Right ventricle myocardium superior (tissue), 1 donor: Measurements from ENCODE around the gene ARHGEF28. TPM values are rescaled to one million over a fixed set of nuclear protein-coding genes. Genes with fewer than 3 reads are reported as not detected.
A peak's percentile ranks its signal among the peaks of the same experiment; 100 is the strongest.

Experiments
- ATAC-seq: fragments of 200-7000 bp; cut with Tn5 transposase; one replicate; pipeline ENCODE4 v1.9.1; 2020; ENCODE audit warnings: mild to moderate bottlenecking; ENCODE audit not compliant: poor library complexity
- DNase-seq: peaks from one replicate; pipeline ENCODE4 v3.0.0-alpha.2; 2020
- intact Hi-C: fragments of 100-400 bp; cut with DNase I; formaldehyde crosslinking; loops from one replicate; pipeline ENCODE4 v1.11.2; 2022
- total RNA-seq: library from RNA; stranded (reverse); fragmentation: NEBNext Ultra II Directional; extraction: Animal tissue kit (Norgen Biotek cat#: 25700); gene quantifications from one replicate; pipeline ENCODE4 v1.2.1, GENCODE V29; 2021
- donor health status: DM: no; HTN: yes; CAD: no; lungs with severe emphysema.

Gene ARHGEF28
- total RNA-seq, 1 donor from 2014 or later, result 1.6 TPM

DNA sequence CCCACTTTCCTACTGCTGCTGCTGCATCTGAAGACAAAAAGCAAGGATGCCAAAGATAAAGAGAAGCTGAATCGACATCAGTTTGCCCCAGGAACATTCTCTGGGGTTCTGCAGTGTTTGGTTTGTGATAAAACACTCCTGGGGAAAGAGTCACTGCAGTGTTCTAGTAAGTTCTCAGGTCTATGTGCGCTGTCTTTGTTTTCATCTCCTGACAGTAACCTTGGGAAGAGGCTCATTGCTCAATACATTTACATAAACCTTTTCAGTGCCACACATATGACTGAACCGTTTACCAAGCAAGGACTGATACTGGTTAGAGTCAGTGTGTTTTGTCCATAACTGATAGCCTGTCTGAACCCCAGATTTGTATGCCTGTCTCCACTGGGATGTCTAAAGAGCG, 232.1 kb downstream of the ARHGEF28 start:
- no peak for DNase-seq
- intact Hi-C loops, result no loop called here
- ATAC-seq, result no peak

DNA sequence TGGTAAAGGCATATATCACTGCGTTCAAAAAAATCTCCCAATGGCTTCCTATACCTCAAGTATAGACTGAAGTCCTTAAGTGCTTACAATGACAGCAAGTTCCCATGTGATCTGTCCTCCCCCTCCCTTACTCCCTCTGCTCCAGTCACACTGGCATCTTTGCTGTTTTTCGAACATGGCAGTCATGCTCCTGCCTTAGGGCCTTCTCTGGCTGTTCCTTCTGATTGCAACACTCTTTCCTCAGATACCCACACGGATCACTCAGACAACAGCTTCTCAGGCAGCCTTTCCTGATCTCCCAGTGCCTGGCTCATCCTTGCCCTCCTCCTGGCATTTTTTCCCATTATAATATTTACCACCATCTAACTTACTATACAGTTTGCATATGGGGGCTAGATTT, 232.8 kb downstream of the ARHGEF28 start:
- ATAC-seq (no peak), DNase-seq (no peak)
- intact Hi-C loops, result no loop called here

DNA sequence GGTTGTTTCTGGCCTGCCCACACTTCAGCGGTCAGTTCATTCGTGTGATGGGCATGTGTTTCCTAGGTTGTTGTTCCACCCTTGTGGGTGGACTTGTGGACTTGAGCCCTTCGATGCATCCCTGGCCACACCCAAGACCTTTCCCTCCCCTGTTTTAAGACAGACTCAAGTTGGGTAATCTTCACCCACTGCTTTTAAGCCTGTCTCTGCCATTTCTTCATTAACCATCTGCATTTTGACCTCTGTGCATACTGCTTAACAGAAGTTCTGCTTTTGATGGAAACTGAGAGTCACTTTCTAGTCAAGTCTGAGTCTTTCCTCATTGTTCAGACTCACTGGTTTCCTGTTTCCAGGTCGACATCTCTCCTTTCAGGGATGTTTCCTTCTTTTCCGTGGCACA, 233.7 kb downstream of the ARHGEF28 start:
- intact Hi-C loops, result no loop called here
- no peak for DNase-seq
- no peak for ATAC-seq

DNA sequence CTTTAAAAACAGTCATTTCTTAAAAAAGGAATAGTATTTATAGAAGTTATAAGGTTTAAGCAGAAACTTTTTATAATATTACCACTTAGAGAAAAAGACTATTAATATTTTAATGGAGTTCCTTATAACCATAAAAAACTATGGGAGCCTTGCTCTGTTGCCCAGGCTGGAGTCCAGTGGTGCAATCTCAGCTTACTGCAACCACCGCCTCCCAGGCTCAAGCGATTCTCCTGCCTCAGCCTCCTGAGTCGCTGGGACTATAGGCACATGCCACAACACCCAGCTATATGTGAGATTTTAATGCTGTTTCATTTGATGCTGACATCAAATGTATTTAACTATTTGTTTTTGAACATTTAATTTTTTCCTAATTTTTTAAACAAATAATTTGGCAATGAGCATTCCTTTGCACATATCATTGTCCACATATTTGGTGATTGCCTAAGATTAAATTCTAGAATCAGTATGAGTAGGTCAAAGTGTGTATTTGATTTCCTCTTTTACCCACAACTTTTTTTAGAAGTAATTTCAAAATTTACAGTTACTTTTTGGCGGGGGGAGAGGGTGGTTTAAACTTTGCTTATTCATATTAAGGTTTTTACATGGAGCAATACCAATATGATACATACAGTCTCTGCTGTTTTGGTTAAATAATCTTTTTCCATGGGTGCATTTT, 235.5 kb downstream of the ARHGEF28 start:
- no peak for ATAC-seq
- intact Hi-C loops, result no loop called here
- DNase-seq, result no peak

DNA sequence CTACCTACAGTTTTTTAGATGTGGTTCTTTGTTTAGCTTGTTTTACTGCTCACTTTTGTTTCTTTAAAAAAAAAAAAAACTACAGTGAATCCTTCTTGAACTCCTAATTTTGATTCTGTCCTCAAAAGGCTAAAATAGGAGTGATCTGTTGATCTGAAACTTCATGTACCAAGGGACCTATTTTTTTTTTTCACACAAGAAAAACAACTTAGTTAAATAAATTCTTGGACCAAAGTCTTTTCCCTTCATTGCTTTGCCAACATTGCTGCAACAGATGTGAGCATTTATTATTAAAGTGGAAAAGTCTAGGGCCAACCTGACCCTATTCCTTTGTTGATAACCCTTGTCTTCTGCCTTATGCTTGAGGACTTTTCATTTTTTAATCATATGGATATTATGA, 236.8 kb downstream of the ARHGEF28 start:
- intact Hi-C loops, result no loop called here
- ATAC-seq, result peak; percentile 43
- DNase-seq, result no peak

DNA sequence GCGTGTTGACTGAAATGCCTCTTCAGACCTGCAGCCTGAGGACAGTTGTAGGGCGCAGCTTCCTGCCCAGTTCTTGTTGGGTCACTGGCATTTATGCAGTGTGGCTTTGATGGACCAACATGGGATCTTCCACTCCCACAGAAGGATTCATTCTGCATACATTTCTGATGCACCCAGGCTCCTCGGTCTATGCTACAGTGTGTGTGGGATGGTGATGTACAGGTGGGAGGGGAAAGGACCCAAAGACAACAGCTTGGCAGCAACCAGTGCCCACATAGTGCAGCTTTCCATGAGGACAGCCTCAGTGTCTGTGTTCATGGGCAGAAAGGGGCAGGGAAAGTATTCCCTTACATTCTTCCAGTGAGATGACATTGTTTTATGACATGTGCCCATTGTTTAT, 237.9 kb downstream of the ARHGEF28 start:
- intact Hi-C loops, result no loop called here
- no peak for ATAC-seq
- no peak for DNase-seq

DNA sequence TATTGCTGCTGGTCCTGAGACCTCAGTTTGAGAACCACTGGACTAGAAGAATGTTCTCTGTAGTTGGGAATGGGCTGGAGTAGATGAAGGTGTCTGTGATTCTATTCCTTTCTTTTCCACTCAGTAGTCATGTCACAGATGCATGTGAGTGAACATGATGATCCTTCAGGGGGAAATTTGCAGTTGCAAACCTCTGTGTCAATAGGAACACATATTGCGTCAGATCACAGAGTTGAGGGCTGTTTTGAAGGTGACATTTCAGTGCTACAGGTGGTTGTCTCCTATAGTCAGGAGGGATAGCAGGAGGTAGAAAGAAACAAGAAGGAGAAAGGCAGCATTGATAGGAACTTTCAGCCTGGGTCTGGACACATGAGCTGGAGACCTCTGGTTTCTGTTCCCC, 239.3 kb downstream of the ARHGEF28 start:
- DNase-seq (no peak), ATAC-seq (no peak)
- intact Hi-C loops, result no loop called here

DNA sequence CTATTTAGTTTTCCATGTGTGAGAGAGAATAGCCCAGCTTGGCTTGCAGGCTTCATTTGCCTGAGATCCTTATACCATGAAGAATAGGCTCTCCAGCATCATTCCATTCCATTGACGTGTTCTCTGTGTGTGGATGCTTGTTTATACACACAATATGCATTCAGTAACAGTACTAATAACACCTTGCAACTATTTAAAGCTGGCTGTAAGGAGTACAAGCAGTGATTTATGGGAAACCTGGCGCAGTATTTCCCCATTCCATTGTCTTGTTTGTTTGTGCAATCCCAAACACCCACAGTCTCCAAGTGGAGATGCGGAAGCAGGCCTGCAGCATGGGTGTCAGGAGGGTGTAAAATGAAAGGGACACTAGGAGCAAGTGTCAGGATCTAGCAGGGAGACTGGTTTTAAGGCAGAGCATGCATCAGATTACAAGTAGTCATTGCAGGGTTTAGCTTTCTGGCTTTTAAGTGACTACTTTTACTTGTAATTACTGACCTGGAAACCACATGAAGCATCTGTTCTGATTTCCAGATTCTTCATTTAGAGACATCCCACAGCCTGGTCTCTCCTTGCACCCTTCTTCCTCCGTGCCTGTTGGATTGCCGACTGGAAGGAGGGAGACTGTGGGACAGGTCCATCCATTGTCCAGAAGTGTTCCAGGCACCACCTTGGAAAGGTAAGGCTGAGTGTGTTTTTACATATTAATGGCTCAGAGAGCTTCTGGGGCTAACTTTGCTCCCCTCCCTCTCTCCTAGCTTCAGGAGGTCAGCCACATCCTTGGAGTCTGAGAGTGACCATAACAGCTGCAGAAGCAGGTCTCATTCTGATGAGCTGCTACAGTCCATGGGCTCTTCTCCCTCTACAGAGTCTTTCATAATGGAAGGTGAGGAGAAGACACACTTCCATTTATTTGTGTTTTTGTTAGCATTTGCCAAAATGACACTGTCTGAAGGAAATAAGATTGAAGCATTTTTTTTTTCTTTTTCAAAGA, 241.6 kb downstream of the ARHGEF28 start:
- ATAC-seq (no peak), DNase-seq (no peak)
- intact Hi-C loops, result no loop called here

DNA sequence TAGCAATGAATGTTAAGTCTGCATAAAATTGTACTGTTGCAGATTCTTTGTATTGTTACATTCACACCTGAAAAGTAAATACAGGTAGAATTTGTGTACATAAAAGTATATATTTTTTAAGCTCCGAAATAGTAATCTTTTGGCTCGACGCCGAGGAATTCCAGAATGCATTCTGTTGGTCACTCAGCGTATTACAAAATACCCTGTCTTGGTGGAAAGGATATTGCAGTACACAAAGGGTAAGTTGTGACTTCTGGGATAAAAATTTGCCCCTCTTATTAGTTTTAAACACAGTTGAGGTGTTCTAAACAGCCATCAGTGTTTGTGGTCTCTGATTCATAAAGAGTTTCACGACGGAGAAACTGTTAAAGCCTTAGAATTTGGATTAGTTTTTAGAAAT, 257.6 kb downstream of the ARHGEF28 start:
- DNase-seq (no peak), ATAC-seq (no peak)
- intact Hi-C loops, result no loop called here

DNA sequence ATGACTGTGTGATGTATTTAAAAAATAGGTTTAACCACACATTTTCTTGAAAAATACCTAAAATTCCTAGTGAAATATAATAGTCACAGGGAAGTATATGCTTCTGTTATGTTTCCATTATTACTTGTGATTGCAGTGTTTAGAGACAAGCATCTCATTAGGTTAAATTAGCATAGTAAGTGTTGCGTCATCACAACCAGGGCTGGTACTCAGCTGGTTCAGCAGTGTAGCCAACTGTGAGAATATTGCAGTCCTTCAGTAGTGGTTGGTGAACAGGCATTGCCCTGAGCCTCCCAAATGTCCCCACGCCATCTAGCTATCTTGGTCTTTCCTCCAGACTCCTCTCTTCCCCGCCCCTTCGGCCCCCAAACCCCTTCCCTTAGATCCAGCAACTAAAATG, 261.7 kb downstream of the ARHGEF28 start:
- intact Hi-C loops, result no loop called here
- no peak for ATAC-seq

DNA sequence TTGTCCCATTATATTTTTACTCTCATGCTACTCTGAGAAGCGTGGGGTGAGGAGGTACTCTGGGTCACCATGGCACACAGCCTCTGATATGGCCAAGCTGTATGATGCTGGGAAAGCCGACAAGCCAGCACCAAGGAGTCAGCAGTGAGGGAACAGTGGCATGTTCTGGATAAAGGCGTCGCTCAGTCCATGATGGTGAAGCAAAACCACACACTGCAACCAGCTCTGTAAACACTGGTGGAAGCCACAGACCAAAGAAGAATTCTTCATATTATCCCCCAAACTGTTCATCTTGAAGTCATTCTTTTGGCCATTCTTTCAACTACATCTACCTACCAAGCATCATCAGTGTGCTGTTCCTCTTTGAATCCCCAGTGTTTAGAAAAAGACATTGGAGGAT, 264.6 kb downstream of the ARHGEF28 start:
- DNase-seq (no peak), ATAC-seq (no peak)
- intact Hi-C loops, result no loop called here

More for the DNA sequence above, 261.7 kb downstream of the ARHGEF28 start:
- no peak for DNase-seq

DNA sequence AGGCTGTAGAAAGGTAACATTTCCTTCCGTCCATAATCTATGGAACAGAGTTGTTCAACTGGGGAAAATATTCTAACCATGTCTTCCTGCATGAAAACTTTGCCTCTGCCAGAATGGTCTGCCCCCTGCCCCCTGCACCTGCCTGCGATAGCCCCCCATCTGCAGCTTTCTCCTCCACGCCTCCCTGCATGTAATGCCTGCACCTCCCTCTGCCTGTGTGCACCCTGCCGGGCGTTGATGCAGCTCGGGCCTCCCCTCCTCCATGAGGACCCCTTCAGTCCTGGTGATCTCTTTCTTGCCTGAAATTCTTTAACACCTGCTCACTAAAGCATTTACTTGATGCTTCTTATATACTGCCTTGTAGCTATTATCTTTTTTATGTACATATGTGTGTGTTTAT, 266.2 kb downstream of the ARHGEF28 start:
- DNase-seq (no peak), ATAC-seq (no peak)
- intact Hi-C loops, result no loop called here

DNA sequence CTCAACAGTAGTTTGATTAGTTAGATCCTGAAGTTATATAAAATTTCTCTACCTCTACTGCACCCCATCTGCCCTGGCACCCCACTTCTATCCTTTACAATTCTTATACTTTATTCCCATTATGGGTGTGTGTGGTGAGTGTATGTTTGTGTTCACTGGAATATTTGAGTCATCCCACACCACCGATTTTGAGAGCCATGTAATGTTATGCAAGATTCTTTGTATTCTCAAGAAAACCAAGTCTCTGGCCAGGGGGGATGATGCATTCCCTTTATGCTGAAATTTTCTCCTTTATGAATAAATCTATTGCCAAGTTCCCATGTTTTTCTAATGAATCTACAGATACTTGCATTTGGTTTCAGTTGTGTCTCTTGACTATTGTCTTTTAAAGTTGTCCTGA, 266.8 kb downstream of the ARHGEF28 start:
- no peak for DNase-seq
- intact Hi-C loops, result no loop called here

DNA sequence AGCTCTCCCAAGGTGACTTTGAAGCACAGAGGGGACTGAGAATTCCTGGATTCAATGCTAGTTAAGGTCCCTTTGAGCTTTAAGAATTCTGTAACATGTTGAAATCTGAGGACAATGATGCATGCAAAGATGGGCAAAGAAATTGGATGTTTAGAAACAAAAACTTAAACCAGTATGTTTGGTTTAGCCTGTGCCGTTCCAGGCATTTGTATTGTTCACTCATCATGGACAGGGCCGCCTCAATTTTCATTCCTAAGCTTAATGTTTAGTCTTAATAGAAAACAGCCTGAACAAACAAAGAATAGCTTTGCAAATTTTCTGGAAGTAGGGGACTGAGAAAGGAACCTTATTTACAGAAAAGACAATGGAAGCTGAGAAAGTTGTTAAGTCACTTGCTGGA, 267.8 kb downstream of the ARHGEF28 start:
- intact Hi-C loops, result no loop called here
- ATAC-seq (no peak), DNase-seq (no peak)

More for the DNA sequence above, 266.8 kb downstream of the ARHGEF28 start:
- no peak for ATAC-seq

DNA sequence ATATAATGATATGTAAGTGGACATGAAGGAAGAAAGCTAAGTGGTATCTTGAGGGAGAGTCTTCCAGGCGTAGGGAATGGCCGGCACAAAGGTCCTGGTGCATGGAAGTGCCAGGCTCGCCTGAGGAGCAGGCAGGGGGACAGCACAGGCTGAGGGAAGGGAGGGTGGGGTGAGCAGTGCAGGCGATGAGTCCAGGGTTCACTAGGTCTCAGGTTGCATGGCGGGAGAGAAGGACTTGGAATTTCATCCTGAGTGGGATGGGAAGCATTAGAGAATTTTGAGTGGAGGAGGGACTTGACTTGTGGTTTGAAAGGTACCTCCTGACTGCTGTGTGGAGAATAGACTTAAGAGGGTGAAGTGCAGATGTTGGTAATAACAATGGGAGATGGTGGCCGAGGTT, 268.9 kb downstream of the ARHGEF28 start:
- intact Hi-C loops, result no loop called here
- ATAC-seq, result no peak

DNA sequence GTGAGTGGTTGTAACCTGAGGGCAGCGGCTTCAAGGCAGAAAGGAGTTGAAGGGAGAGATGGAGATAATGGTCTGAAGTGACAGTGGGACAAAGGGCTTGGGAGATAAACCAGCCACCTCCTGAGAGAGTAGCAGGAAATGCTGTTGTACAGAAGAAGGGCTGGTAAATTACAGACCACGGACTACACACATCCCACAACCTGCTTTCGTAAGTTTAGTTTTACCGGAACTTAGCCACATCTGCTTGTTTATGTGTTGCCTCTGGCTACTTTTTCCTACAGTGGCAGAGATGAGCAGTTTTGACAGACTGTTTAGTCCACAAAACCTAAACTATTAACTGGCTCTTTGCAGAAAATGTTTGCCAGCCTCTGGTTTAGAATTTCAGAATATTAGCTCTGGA, 269.5 kb downstream of the ARHGEF28 start:
- ATAC-seq, result no peak
- DNase-seq, result no peak
- intact Hi-C loops, result no loop called here

More for the DNA sequence above, 268.9 kb downstream of the ARHGEF28 start:
- no peak for DNase-seq

DNA sequence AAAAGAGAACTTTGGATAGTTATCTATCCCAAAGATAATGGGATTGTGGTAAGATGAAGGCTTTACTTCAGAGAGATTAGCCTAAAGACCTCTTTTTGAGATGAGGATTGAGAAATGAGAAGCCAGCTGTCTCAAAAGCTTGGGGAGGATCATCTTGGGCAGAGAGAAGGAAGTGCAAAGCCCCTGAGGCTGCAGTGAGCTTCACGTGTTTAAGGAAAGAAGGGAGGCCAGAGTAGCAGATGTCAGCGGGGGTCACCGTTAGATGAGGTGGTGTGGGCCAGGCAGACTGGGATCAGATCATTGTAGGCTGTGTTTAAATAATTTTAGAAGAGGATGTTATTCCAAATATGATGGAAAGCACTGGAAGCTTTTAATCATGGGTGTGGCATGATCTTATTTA, 270.1 kb downstream of the ARHGEF28 start:
- intact Hi-C loops, result no loop called here
- no peak for ATAC-seq
- DNase-seq, result no peak

DNA sequence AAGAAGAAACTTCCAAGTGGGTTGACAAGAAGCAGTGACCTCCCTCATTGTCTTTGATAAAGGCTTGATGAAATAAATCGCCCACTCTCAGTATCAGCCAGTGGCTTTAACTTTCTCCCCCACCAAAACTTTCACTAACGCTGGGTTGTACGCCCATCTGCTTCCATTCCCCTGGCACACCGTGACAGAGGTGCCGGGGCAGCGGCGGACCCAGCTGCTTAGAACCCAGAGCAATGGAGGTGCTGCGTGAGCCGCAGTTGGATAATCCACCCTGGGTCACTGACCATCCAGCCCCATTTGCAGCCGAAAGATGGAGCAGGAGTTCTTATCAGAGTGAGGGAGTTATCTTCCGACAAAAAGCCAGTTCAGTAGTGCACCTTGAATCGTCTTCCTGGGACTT, 270.7 kb downstream of the ARHGEF28 start:
- intact Hi-C loops, result no loop called here
- no peak for DNase-seq
- no peak for ATAC-seq

DNA sequence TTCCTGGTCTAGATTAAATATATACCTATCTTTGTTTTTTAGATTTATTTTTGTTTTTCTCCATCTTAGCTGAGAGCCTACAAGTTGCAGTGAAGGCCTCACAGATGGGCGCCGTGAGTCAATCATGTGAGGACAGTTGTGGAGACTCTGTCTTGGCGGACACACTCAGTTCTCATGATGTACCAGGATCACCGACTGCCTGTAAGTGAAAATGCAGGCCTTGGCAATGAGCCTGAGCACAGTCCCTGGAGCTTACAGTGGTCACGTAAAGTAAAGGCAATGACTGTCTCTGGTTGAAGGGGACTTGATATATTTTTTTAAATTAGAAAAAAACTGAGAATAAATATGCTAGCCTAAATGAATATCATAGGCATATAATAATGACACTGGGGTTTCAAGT, 271.9 kb downstream of the ARHGEF28 start:
- intact Hi-C loops, result no loop called here
- DNase-seq, result peak; percentile 71
- peak; percentile 57 for ATAC-seq

DNA sequence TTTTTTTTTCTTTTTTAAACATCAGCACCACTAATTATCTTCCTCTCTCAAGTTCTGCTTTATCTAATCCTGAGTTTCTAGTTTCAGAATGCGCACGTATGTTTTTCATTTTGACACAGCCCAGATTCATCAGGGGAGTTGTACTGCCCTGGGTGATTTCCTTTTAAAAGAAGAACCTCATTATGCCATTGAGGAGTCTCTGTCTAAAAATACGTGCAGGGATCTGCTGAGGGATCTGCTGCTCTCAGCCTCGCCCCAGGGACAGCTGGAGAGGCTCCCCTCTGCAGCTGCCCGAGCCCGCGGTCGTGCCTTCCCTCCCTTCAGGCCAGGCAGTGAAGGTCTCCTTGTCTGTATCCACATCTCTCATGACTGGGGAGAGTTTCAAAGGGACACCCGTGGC, 273.1 kb downstream of the ARHGEF28 start:
- peak; percentile 39 for ATAC-seq
- intact Hi-C loops, result no loop called here
- no peak for DNase-seq
